Activated CD8-positive, alpha-beta memory T cell treated with anti-CD3 and anti-CD28 coated beads, Interleukin-2, amount 50 U/mL, for 24 hours (primary cell): ENCODE results near the gene RSL24D1.
"Not testable (repeated sequence)": the region's sequence is repeated elsewhere in the genome, so short reads cannot be mapped to it uniquely, and the experiment has no call there.

ENCODE experiments used
- DNase-seq: peaks from one replicate; pipeline ENCODE4 v3.0.0-alpha.2; 2020; ENCODE audit errors: extremely low read depth

Gene RSL24D1

GRCh38 chr15:55218056-55218455, 21.3 kb upstream of the RSL24D1 start:
- no peak for DNase-seq

DNA sequence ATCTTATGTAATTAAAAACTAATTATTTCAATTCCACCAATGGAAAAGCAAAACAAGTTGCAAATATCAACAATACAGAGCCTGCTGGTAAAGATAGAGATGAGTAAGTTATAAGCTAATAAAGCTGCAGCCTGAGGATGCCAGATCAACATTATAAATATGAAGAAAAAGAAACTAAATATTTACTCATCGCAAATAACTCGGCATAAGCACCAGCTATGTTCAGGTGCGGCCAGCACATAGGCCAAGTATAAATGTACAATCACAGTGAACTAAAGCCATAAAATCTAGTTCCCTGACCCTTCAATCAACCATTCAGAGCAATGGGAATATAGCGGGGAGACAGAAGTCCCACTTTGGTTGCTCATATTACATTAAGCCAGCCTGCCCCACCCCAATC, 7.7 kb upstream of the RSL24D1 start:
- no peak for DNase-seq

- no peak for DNase-seq
Observed at GRCh38 chr15:55202206-55202605, 5.5 kb upstream of the RSL24D1 start.

DNA sequence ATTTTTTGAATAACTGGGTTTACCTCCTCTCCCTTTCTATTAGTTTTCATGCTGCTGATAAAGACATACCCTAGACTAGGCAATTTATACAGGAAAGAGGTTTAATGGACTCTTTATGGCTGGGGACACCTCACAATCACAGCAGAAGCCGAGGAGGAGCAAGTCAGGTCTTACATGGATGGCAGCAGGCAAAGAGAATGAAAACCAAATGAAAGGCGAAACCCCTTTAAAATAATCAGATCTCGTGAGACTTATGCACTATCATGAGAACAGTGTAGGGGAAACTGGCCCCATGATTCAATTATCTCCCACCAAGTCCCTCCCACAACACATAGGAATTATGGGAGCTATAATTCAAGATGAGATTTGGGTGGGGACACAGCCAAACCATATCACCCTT, 2.0 kb upstream of the RSL24D1 start:
- no peak for DNase-seq

DNA sequence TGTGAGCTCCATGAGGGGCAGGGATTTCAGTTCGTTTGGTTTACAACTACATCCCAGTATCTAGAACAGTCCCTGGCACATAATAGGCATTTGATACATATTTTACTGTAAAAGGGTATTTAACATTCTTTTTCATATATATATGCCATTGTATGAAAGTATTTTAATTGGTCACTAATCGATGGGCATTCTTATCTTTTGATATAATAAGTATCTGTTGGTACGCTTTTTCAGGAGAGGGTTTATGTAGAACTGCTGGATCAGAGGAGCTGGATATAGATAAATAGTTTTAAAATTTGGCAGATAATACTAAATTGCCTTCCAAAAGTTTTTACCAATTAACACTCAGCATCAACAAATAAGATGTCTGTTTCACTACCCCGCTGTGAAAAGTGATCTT, 978 bp upstream of the RSL24D1 start:
- DNase-seq = no peak

DNA sequence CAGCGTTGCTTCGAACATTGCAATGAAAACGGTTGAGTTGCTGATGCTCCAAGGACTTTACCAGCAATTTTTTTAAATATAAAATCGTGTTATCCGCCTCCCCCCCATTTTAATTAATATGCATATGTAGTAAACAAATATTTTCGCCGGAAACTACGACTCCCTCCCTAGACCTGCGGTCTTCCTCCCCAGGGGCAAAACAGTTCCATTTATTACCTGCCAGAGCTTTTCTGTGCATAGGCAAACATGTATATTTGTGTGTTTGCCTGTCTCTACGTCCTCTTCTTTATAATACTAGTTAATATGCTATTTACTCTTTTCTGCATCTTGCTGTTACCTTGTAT, 593 bp upstream of the RSL24D1 start:
- DNase-seq = no peak

DNA sequence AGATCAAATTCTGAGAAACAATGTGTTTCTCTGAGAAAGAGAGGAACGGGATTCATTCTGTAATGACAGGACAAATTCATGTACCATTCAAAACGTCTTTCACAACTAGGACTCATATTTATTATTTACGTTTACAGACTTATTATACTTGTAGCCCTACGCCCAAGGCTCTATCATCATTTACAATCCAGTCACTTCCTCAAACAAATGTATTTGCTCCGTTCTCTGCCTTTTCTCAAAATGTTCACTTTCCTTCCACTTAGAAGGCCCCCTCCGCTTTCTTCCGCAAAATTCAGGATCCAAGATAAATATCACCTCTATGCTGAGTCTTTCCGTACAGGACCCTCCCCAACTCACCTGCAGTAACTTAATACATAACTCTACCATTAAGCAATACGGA, 745 bp downstream of the RSL24D1 start:
- no peak for DNase-seq

DNA sequence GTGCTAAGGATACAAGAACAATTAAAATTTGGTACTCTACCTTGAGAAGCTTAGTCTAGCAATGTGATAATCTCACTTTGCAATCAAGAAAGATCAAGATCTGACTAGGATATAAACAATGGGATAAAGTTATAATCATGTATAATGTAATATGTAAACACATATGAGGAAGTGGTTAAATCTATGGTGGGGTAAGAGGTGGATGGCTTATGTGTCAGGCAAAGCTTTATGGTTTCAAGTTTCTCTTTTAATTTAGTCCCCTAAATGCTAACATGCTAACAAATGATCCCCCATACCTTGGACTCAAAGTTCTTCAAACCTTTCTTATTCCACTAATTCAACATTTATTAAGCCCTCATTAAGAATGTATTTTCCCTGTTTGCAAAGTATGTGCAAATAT, 2.5 kb downstream of the RSL24D1 start:
- no peak for DNase-seq

DNA sequence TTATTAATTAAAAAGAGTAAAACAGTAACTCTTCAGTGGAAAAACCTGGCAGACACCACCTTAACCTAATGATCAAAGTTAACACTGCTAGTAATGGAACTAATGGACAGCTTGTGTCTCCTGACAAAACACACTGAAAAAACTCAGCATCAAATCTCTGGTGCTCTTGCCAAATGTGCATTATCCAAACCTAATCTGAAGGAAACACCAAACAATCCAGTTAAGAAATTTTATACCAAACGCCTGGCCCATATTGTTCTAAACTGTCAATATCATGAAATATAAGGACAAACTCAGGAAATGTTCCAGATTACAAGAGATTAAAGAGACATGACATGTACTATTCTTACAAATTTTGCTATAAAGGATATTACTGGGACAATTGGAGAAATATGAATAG, 10.4 kb downstream of the RSL24D1 start:
- DNase-seq = no peak

DNA sequence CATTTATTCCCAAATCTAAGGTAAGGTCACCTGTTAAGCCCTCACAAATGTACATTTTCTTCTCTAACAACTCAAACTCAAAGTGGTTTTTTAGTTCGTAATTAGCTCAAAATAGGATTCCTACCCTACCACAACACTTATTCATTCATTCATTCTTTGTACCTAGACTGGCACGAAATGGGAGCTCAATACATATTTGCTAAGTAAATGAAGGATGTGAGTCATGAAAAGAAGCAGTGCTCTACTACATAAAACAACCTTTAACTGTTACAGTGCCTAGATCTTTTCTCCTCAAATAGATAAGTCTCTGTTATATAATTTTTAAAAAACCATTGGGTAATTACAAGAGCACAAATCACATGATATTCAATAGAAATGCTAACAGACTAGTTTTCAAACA, 13.1 kb downstream of the RSL24D1 start:
- no peak for DNase-seq

DNA sequence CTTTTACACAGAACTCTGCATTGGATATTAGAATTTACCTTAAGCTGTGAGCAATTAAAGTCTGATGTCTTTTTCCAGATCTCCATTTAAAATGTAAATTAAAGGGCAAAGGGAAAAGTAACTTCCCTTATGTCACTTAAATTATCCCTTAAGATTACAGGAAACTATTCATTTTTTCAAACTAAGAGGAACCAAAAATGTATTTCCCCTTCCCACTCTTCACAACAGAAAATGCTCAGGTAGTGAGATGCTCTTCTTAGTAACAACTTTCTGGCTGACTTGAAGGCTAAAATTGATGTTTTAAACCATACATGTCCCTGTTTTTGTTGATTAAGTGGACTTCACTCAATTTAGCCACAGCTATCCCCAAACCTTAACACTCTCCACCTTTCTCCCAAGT, 17.6 kb downstream of the RSL24D1 start:
- no peak for DNase-seq

- DNase-seq = no peak
Observed at GRCh38 chr15:55170361-55170760, 26.4 kb downstream of the RSL24D1 start.

DNA sequence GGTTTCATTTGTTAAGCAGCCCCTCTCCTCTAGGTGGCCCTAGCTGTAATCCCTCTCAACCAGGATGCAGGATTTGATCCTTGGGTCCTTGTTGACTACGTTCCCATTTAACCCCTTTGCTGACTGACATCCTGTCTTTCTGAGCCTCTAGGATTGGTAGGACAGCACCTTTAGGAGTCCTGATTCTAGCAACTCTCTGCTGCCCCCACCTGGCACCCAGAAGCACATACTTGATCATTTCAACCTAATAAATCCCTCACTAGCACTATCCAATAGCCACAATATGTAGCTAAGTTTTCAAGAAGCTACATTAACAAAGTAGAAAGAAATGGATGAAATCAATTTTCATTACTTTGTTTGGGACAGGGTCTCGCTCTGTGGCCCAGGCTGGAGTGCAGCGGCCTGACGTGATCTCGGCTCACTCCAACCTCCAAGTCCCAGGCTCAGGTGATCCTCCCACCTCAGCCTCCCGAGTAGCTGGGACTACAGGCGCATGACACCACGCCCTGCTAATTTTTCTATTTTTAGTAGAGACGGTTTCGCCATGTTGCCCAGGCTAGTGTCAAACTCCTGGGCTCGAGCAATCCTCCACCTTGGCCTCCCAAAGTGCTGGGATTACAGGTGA, 28.3 kb downstream of the RSL24D1 start:
- no peak for DNase-seq

GRCh38 chr15:55164284-55164683, 32.5 kb downstream of the RSL24D1 start:
- no peak for DNase-seq

GRCh38 chr15:55151631-55152030, 45.1 kb downstream of the RSL24D1 start:
- no peak for DNase-seq

- DNase-seq = not testable (repeated sequence)
Observed at GRCh38 chr15:55143132-55143531, 53.6 kb downstream of the RSL24D1 start.

DNA sequence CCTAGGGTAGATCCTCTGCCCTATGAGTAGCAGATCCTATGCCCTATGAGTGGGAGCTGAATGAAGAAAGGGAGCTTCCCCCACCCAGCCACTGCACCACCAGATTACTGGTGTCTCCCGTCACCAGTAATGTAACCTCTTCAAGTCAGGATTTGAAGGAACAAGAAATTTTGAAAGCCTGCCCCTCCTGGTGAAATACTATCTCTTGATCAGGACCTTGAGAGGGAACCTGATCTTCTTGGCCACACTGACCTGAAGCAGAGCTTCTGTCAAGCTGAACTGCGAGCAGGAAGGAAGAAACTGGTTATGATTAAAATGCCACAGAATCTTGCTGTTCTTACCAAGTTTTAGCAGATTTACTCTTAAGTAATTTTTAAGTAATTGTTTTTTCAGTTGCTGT, 62.8 kb downstream of the RSL24D1 start:
- DNase-seq = no peak

DNA sequence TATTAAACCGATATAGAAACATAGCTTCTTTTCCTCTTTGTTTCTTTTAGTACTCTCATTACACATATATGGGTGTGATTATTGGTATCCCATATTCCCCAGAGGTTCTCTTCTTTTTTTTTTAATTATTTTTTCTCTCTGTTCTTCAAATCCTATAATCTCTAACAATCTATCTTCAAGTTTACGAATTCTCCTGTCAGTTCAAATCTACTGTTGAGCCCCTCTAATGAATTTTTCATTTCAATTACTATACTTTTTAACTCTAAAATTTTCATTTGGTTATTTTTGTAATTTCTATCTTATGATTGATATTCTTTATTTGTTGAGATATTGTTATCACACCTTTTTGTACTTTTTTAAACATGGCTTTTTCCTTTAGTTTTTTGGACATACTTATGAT, 64.1 kb downstream of the RSL24D1 start:
- DNase-seq = no peak
